HG03521 (cell line): ENCODE results near the gene ZBBX.

Experiments used
- ATAC-seq: cut with Tn5 transposase; IDR thresholded peaks from one replicate; pipeline ENCODE4 v1.9.1; 2021; ENCODE audit warnings: mild to moderate bottlenecking, moderate library complexity; ENCODE audit not compliant: unreplicated experiment

Gene ZBBX

DNA sequence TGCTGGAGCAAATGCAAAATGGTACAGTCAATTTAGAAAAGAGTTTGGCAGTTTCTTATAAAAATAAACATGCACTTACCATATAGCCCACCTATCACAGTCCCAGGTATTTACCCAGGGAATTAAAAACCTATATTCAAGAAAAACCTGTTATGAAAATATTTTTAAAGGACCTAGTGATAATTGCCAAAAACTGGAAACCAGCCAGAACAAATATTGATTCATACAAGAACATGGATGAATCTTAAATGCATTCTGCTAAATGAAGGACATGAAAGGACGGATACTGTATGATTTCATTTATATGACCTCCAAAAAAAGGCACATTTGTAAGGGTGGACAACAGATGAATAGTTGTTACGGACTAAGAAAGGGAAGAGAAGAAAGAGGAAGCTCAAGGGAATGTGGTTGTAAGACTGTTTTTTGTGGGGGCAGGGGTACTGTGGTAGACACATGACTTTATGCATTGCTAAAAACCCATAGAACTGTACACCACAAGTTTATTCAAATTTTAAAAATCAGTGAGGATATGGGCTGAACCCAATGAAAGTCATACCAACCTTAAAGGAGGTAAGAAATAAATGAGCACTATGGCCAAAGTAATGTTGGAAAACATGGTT is 61.0 kb downstream of the ZBBX start:
- no peak for ATAC-seq

DNA sequence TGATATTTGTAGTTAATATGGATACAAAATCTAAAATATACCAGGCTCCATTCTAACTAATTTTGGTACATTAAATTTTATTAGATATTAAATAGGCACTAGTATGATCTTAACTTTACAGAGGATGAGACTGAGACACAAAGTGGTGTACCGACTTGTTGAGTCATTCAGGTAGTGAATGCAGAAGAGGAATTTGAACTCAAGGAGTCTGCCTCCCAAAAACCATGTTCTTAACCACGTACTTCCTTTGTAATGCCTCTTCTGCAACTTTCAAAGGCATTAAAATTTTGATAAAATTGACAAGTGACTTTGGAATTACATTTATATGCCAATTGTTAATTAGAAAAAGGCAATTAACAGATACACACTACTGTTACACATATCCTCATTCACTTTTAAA is 61.8 kb downstream of the ZBBX start:
- no peak for ATAC-seq

DNA sequence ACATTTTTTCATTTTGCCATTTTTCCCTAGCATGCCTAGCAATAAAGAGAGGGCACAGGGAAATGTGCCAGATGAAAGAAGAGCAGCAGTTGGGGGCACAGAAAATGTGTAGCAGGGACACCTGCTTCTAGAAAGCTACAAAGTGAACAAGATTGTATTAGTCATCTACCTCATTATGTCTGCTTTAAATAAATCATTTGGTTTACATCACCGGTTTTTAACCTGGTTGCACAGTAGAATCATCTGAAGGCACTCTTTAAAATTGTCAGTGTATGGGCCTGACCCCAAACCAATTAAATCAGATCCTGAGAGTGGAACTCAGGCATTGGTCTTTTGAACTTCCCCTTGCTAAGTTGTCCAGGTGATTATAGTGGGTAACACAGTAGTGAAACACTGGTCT is 73.8 kb downstream of the ZBBX start:
- no peak for ATAC-seq

DNA sequence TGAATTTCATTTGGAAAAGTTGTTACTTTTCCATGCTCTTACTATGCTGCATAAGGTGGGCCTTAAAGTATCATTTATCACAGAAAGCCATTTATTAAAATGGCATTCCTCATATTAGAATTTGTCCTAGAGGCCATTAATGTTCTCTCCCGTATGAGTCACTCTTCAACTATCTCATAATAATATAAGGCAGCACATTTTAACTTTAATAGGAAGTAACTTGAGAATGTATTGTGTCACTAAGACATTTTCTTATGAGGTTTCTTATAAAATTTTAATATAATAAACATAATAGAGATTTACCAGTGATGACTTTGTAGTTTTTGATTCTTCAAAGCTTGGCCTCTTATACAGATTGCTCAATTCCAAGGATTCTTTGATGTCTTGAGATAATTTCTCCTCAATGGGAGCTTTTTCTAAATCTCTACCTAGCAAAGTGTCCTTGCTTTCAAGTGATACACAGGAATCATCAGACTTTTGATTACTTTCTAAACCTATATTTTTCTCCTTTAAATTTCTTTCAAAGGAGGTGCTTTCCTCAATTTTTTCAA is 74.7 kb downstream of the ZBBX start:
- ATAC-seq: no peak

- ATAC-seq: no peak
These were observed 76.0 kb downstream of the ZBBX start for GRCh38 chr3:167304077-167304476.

DNA sequence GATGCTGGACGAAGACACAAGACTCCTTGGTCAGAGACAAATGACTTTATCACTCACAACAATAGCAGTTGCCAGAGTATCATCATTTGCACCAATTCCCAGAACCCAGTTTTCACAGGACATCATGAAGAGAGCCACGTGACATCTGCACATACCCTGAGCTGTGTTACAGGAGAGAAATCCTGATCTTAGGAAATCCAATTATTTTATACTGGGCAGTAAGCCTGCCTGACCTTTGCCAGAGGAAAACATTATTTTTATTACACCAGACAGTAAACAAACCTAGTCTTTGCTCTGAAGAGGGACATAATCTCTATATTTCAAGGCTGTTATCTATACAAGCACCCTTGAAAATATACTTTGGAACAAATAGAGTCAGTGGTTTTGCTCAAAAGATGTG is 77.4 kb downstream of the ZBBX start:
- no peak for ATAC-seq

DNA sequence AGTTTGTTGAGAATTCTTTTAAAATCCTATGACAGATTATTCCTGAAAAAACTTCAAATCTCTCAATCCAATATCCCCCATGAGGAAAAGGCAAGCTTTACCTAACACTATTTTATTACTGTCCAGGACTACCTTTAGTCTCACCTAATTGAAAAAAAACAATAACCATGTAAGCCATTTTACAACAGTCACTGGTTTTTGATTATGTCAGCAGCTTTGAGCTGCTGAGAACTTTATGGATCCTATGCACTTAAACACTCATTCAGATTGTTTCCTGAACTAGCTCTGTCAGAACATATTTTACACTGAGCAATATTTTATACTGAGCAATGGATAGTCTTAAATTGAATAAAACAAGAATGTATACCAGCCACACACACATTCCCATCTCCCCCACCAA is 79.9 kb downstream of the ZBBX start:
- no peak for ATAC-seq

- ATAC-seq: no peak
These were observed 90.7 kb downstream of the ZBBX start for GRCh38 chr3:167289435-167289834.

DNA sequence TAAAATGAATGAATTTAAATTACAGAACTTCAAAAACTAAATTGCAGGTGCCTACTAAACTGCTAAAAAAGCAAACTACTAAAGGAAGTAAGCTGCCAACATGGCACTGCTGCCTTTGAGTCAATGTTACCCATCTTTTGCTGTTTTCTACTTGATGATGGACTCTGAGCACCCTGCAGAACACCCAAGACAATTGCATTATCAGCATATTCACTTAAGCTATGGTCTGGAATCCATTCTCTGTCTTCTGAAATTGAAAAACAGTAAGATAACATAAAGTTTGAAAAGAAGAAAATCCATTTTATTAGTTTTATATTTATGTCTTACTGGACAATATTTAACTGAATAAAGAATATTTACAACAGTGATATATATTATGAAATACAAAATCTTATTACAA is 91.4 kb downstream of the ZBBX start:
- no peak for ATAC-seq

- no peak for ATAC-seq
These were observed 92.8 kb downstream of the ZBBX start for GRCh38 chr3:167287308-167287707.

- no peak for ATAC-seq
These were observed 105.8 kb downstream of the ZBBX start for GRCh38 chr3:167274141-167274874.

- ATAC-seq: no peak
These were observed 127.1 kb downstream of the ZBBX start for GRCh38 chr3:167253037-167253436.

GRCh38 chr3:167251678-167252077 is 128.4 kb downstream of the ZBBX start:
- no peak for ATAC-seq

GRCh38 chr3:167246252-167246651 is 133.8 kb downstream of the ZBBX start:
- ATAC-seq: no peak

DNA sequence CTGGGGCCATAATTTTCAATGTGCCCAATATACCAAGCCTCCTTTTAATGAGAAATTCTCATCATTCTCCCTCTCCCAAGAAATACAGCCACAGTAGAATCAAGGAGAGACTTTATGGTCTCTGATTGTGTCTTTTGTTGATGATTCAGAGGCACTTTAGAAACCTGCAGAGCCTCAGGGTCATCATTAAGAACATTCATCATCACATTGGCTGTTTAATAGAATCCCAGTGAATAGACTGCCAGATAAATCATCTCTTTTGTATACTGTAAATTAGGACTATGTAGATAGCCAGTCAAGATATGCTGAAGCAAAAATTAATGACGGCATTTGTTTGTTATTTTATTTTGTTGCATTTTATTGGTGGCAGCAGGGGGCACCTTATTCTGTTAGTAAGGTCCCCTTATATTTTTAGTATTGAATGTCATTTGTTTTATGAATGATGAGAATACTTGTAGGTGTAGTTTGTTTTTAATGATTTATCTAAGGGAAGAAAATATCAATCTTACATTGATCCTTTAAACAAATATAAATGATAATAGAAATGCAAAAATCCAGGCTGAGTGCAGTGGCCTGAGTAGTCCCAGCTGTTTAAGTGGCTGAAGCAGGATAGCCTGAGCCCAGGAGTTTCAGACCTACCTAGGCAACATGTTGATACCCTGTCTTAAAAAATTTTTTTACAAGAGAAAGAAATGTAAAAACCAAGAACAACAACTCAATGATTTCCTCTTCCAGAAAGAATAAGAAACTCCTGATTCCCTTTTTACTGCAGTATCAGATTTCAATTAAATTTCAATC is 138.8 kb downstream of the ZBBX start:
- no peak for ATAC-seq

DNA sequence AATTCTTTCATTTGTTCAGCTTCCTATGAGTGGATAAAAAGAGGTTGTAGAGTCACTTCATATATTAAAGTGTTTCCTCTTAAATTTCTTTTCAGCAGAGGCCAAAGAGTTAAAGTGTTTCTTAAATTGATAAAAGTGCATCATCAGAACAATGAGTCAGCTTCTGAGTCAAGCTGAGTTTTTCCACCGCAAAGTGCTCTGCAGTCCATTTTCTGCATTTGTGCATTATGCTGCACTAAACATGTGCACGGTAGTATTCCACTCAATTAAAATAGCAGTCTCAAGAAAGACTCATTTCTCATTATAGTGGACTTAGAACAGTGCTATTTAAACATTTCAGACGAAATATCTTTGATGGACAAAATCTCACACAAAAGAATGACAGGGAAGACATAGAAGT is 152.0 kb downstream of the ZBBX start:
- ATAC-seq: no peak

DNA sequence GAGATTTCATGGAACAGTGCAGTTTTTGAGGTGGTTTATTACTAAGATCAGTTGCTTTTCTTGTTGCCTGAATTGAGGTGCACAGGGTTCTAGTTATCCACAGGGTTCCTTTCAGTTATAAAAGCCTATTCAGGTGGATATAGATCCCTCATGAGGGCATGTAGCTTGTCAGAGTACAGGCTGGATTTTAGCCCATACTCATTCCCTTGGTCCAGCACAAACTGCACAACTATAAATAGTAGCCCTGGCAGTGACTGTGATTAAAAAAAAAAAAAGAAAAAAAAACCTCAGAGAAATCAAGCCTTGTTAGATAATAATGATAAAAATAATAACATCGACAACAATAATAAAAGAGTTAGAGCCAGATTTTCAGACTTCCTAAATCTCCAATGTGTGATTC is 154.3 kb downstream of the ZBBX start:
- no peak for ATAC-seq

DNA sequence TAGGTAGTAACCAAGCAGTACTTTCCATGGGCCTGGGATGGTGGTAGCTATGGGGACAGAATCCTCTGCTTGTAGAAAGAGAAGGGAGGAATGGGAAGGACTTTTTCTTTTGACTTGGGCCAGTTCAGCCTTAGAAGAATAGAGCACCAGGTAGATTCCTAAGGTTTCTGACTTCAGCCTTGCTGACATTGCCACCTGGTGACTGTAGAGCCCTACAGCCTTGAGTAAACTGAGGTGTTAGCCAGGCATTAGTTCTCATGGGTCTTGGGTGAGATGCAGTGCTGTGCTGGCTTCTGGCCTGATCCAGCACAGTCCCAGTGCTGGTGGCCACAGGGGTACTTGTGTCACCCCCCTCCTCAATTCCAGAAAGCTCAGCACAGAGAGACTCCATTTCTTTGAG is 171.1 kb downstream of the ZBBX start:
- no peak for ATAC-seq

GRCh38 chr3:167203062-167203461 is 177.0 kb downstream of the ZBBX start:
- ATAC-seq: no peak

GRCh38 chr3:167198949-167199600 is 181.0 kb downstream of the ZBBX start:
- no peak for ATAC-seq
